ENCODE measurements around the gene SAMD1. TPM values are rescaled to one million over a fixed set of nuclear protein-coding genes. Genes with fewer than 3 reads are reported as not detected.

SAMD1 gene
- total and polyA plus RNA-seq, 2 donors from 2014 or later = 23.3 to 28.3 TPM

DNA sequence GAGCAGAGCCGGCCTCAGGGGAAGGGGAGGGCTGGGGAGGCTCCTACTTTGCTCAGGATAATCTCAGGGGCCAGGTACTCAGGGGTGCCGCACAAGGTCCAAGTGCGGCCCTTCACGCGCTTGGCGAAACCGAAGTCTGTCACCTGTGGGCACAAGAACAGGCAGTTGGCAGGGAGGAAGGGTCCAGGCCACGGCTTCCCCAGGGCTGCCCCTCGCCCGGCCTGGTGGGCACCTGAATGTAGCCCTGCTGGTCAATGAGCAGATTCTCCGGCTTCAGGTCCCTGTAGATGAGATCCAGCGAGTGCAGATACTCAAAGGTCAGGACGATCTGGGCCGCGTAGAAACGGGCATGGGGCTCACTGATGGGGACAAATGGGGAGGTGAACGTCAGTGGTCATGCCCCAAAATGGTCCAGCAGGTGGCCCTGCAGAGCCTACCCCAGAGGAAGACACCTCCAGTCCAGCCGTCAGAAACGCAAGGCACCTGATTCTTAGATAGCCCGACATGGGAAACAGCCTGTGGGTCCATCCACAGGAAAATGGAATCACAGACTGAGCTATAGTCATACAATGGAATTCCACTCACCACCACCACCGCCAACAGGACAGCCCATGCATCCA, 7.1 kb upstream of the SAMD1 start:
- intact Hi-C loops (cut with DNase I) = no loop called here
- Histone ChIP-seq H3K36me3 (ENCODE audit: control insufficient read depth in 2 of 3, insufficient read depth in 3 of 3, low read length in 3 of 3) (peaks cover 0 to 24% (median 7%) of the 10 kb centered on the region in 3 donors), H3K4me3 (ENCODE audit: low read length in 3 of 3) (no peak overlapping the region), H3K4me1 (ENCODE audit: control insufficient read depth in 2 of 3, insufficient read depth in 2 of 3, low read depth in 1 of 3, low read length in 3 of 3) (no peaks in the 10 kb centered on the region), H3K9ac (ENCODE audit: low read length in 3 of 3) (no peak overlapping the region), H3K27ac (ENCODE audit: low read depth in 2 of 2, low read length in 2 of 2) (no peak overlapping the region), H3K9me3 (ENCODE audit: control insufficient read depth in 2 of 3, insufficient read depth in 1 of 3, low read length in 3 of 3) (peaks cover 0 to 8% (median 4%) of the 10 kb centered on the region in 3 donors), H3K27me3 (ENCODE audit: control insufficient read depth, insufficient read depth, low read length) (no peaks in the 10 kb centered on the region)
- FAIRE-seq = no peak
- no peak for TF ChIP-seq CTCF (IDR thresholded peaks at IDR 0.05; ENCODE audit: borderline replicate concordance, extremely low read depth, insufficient read depth)
- DNase-seq = no peak

GRCh38 chr19:14096272-14096992, 5.9 kb upstream of the SAMD1 start:
- H3K4me3 ChIP-seq (ENCODE audit: low read length in 3 of 3) = no peak overlapping the region
- H3K27ac ChIP-seq (ENCODE audit: low read depth in 2 of 2, low read length in 2 of 2) = no peak overlapping the region
- TF ChIP-seq CTCF (IDR thresholded peaks at IDR 0.05; ENCODE audit: borderline replicate concordance, extremely low read depth, insufficient read depth) = no peak
- H3K4me1 ChIP-seq (ENCODE audit: control insufficient read depth in 2 of 3, insufficient read depth in 2 of 3, low read depth in 1 of 3, low read length in 3 of 3) = no peaks in the 10 kb centered on the region
- no peak for FAIRE-seq
- H3K9ac ChIP-seq (ENCODE audit: low read length in 3 of 3) = no peak overlapping the region
- H3K9me3 ChIP-seq (ENCODE audit: control insufficient read depth in 2 of 3, insufficient read depth in 1 of 3, low read length in 3 of 3) = peaks cover 0 to 8% (median 4%) of the 10 kb centered on the region in 3 donors
- no peak for DNase-seq
- intact Hi-C loops (cut with DNase I) = no loop called here
- peaks cover 0 to 22% (median 2%) of the 10 kb centered on the region in 3 donors for H3K36me3 ChIP-seq (ENCODE audit: control insufficient read depth in 2 of 3, insufficient read depth in 3 of 3, low read length in 3 of 3)
- H3K27me3 ChIP-seq (ENCODE audit: control insufficient read depth, insufficient read depth, low read length) = no peaks in the 10 kb centered on the region

GRCh38 chr19:14094854-14095253, 4.3 kb upstream of the SAMD1 start:
- TF ChIP-seq CTCF (IDR thresholded peaks at IDR 0.05; ENCODE audit: borderline replicate concordance, extremely low read depth, insufficient read depth) = no peak

More at GRCh38 chr19:14094854-14095253, 4.3 kb upstream of the SAMD1 start:
- Histone ChIP-seq H3K9ac (ENCODE audit: low read length in 3 of 3) (no peak overlapping the region), H3K27ac (ENCODE audit: low read depth in 2 of 2, low read length in 2 of 2) (no peak overlapping the region), H3K4me3 (ENCODE audit: low read length in 3 of 3) (no peak overlapping the region), H3K36me3 (ENCODE audit: control insufficient read depth in 2 of 3, insufficient read depth in 3 of 3, low read length in 3 of 3) (peaks cover 0 to 11% (median 2%) of the 10 kb centered on the region in 3 donors), H3K9me3 (ENCODE audit: control insufficient read depth in 2 of 3, insufficient read depth in 1 of 3, low read length in 3 of 3) (peaks cover 0 to 8% (median 4%) of the 10 kb centered on the region in 3 donors), H3K4me1 (ENCODE audit: control insufficient read depth in 2 of 3, insufficient read depth in 2 of 3, low read depth in 1 of 3, low read length in 3 of 3) (no peaks in the 10 kb centered on the region), H3K27me3 (ENCODE audit: control insufficient read depth, insufficient read depth, low read length) (no peaks in the 10 kb centered on the region)
- no peak for FAIRE-seq
- DNase-seq = no peak
- intact Hi-C loops (cut with DNase I) = no loop called here
